Measurements from ENCODE around the gene COBL. TPM values are rescaled to one million over a fixed set of nuclear protein-coding genes. Genes with fewer than 3 reads are reported as not detected.
A peak's percentile ranks its signal among the peaks of the same experiment; 100 is the strongest.

The COBL gene
- total RNA-seq, 8 experiments from 2014 or later: 0.23 to 54.8 (median 4.3) TPM

GRCh38 chr7:51261117-51261835 is 55.3 kb downstream of the COBL start:
- WGBS, 10 experiments: 15 to 96% (median 80%) methylated on average over 1 to 8 of the region's 15 CpGs; no CpG with 5 or more reads in 2 of the 10 experiments
- no peak overlapping the region for H3K27ac ChIP-seq
- peak in 1 of 8 experiments; percentile 15 for ATAC-seq (replicated peaks in 6 of 8)
- H3K4me1 ChIP-seq (replicated peaks in 1 of 2): peaks cover 0 to 2% of the 10 kb centered on the region in 2 donors
- in situ Hi-C loops (cut with MboI; ENCODE audit: low pct_unique_long_range_greater_than_20kb in 2 of 9, low sequenced_read_pairs in 9 of 9, unreplicated experiment in 9 of 9): no loop called here
- H3K4me3 ChIP-seq: no peak overlapping the region

GRCh38 chr7:51260516-51260915 is 56.1 kb downstream of the COBL start:
- ATAC-seq (replicated peaks in 6 of 8): no peak
- H3K4me1 ChIP-seq (replicated peaks in 1 of 2): peaks cover 0 to 7% of the 10 kb centered on the region in 2 donors
- WGBS, 10 experiments: 26 to 100% (median 94%) methylated on average over 1 to 4 of the region's 4 CpGs; no CpG with 5 or more reads in 4 of the 10 experiments
- no peak overlapping the region for H3K27ac ChIP-seq
- in situ Hi-C loops (cut with MboI; ENCODE audit: low pct_unique_long_range_greater_than_20kb in 2 of 9, low sequenced_read_pairs in 9 of 9, unreplicated experiment in 9 of 9): no loop called here
- no peak overlapping the region for H3K4me3 ChIP-seq

- Histone ChIP-seq H3K4me3 (no peak overlapping the region), H3K27ac (no peak overlapping the region), H3K4me1 (replicated peaks in 1 of 2) (peaks cover 0 to 7% of the 10 kb centered on the region in 2 donors)
- WGBS, 10 experiments: 7 to 100% (median 78%) methylated on average over 2 to 4 of the region's 4 CpGs; no CpG with 5 or more reads in 1 of the 10 experiments
- in situ Hi-C loops (cut with MboI; ENCODE audit: low pct_unique_long_range_greater_than_20kb in 2 of 9, low sequenced_read_pairs in 9 of 9, unreplicated experiment in 9 of 9): no loop called here
- ATAC-seq (replicated peaks in 6 of 8): no peak
Measured at GRCh38 chr7:51259766-51260165, 56.8 kb downstream of the COBL start.

GRCh38 chr7:51256916-51257315 is 59.7 kb downstream of the COBL start:
- H3K4me1 ChIP-seq (replicated peaks in 1 of 2): peaks cover 0 to 7% of the 10 kb centered on the region in 2 donors
- 25 to 100% (median 97%) methylated on average over 1 to 4 of the region's 4 CpGs; no CpG with 5 or more reads in 2 of the 10 experiments for WGBS, 10 experiments
- no peak for ATAC-seq (replicated peaks in 6 of 8)
- no peak overlapping the region for H3K4me3 ChIP-seq
- no peak overlapping the region for H3K27ac ChIP-seq
- in situ Hi-C loops (cut with MboI; ENCODE audit: low pct_unique_long_range_greater_than_20kb in 2 of 9, low sequenced_read_pairs in 9 of 9, unreplicated experiment in 9 of 9): no loop called here

GRCh38 chr7:51256209-51256781 is 60.3 kb downstream of the COBL start:
- WGBS, 10 experiments: 0 to 100% (median 33%) methylated on average over 1 to 9 of the region's 10 CpGs; no CpG with 5 or more reads in 1 of the 10 experiments
- Histone ChIP-seq H3K27ac (no peak overlapping the region), H3K4me3 (no peak overlapping the region), H3K4me1 (replicated peaks in 1 of 2) (peaks cover 0 to 7% of the 10 kb centered on the region in 2 donors)
- peak in 3 of 8 experiments; percentile 18 to 37 (median 23) for ATAC-seq (replicated peaks in 6 of 8)
- in situ Hi-C loops (cut with MboI; ENCODE audit: low pct_unique_long_range_greater_than_20kb in 2 of 9, low sequenced_read_pairs in 9 of 9, unreplicated experiment in 9 of 9): no loop called here

GRCh38 chr7:51255536-51256208 is 60.9 kb downstream of the COBL start:
- peaks cover 0 to 7% of the 10 kb centered on the region in 2 donors for H3K4me1 ChIP-seq (replicated peaks in 1 of 2)
- 0 to 100% (median 60%) methylated on average over 1 to 7 of the region's 11 CpGs; no CpG with 5 or more reads in 1 of the 10 experiments for WGBS, 10 experiments
- no peak overlapping the region for H3K4me3 ChIP-seq
- no peak overlapping the region for H3K27ac ChIP-seq
- in situ Hi-C loops (cut with MboI; ENCODE audit: low pct_unique_long_range_greater_than_20kb in 2 of 9, low sequenced_read_pairs in 9 of 9, unreplicated experiment in 9 of 9): no loop called here
- peak in 4 of 8 experiments; percentile 14 to 51 (median 36) for ATAC-seq (replicated peaks in 6 of 8)

- H3K4me1 ChIP-seq (replicated peaks in 1 of 2): peaks cover 0 to 7% of the 10 kb centered on the region in 2 donors
- WGBS, 10 experiments: 17 to 100% (median 57%) methylated on average over 1 to 3 of the region's 3 CpGs; no CpG with 5 or more reads in 2 of the 10 experiments
- no peak overlapping the region for H3K4me3 ChIP-seq
- ATAC-seq (replicated peaks in 6 of 8): peak in 3 of 8 experiments; percentile 58 to 74 (median 60)
- H3K27ac ChIP-seq: no peak overlapping the region
- in situ Hi-C loops (cut with MboI; ENCODE audit: low pct_unique_long_range_greater_than_20kb in 2 of 9, low sequenced_read_pairs in 9 of 9, unreplicated experiment in 9 of 9): no loop called here
Measured at GRCh38 chr7:51255036-51255435, 61.6 kb downstream of the COBL start.

- Histone ChIP-seq H3K27ac (no peak overlapping the region), H3K4me1 (replicated peaks in 1 of 2) (peaks cover 0 to 7% of the 10 kb centered on the region in 2 donors), H3K4me3 (no peak overlapping the region)
- in situ Hi-C loops (cut with MboI; ENCODE audit: low pct_unique_long_range_greater_than_20kb in 2 of 9, low sequenced_read_pairs in 9 of 9, unreplicated experiment in 9 of 9): no loop called here
- no peak for ATAC-seq (replicated peaks in 6 of 8)
- 0 to 100% (median 50%) methylated on average over 1 to 3 of the region's 3 CpGs; no CpG with 5 or more reads in 3 of the 10 experiments for WGBS, 10 experiments
Measured at GRCh38 chr7:51253157-51253556, 63.5 kb downstream of the COBL start.

GRCh38 chr7:51251290-51251689 is 65.3 kb downstream of the COBL start:
- Histone ChIP-seq H3K27ac (no peak overlapping the region), H3K4me1 (replicated peaks in 1 of 2) (peaks cover 0 to 5% of the 10 kb centered on the region in 2 donors), H3K4me3 (no peak overlapping the region)
- in situ Hi-C loops (cut with MboI; ENCODE audit: low pct_unique_long_range_greater_than_20kb in 2 of 9, low sequenced_read_pairs in 9 of 9, unreplicated experiment in 9 of 9): no loop called here
- no peak for ATAC-seq (replicated peaks in 6 of 8)
- 0 to 94% (median 61%) methylated on average over 1 to 4 of the region's 4 CpGs; no CpG with 5 or more reads in 2 of the 10 experiments for WGBS, 10 experiments

GRCh38 chr7:51250512-51250911 is 66.1 kb downstream of the COBL start:
- Histone ChIP-seq H3K4me1 (replicated peaks in 1 of 2) (no peaks in the 10 kb centered on the region), H3K4me3 (no peak overlapping the region), H3K27ac (no peak overlapping the region)
- in situ Hi-C loops (cut with MboI; ENCODE audit: low pct_unique_long_range_greater_than_20kb in 2 of 9, low sequenced_read_pairs in 9 of 9, unreplicated experiment in 9 of 9): no loop called here
- WGBS, 10 experiments: 38 to 100% (median 72%) methylated on average over 1 to 2 of the region's 2 CpGs
- no peak for ATAC-seq (replicated peaks in 6 of 8)

- Histone ChIP-seq H3K4me3 (no peak overlapping the region), H3K27ac (no peak overlapping the region), H3K4me1 (replicated peaks in 1 of 2) (no peaks in the 10 kb centered on the region)
- in situ Hi-C loops (cut with MboI; ENCODE audit: low pct_unique_long_range_greater_than_20kb in 2 of 9, low sequenced_read_pairs in 9 of 9, unreplicated experiment in 9 of 9): loop anchor here in 1 of 9 experiments (25.0 kb wide), 1 partner anchor 112 kb away; no protein-coding TSS in a partner anchor
- no peak for ATAC-seq (replicated peaks in 6 of 8)
- WGBS, 10 experiments: 20 to 100% (median 96%) methylated on average over 1 to 3 of the region's 3 CpGs; no CpG with 5 or more reads in 3 of the 10 experiments
Measured at GRCh38 chr7:51249991-51250390, 66.6 kb downstream of the COBL start.

GRCh38 chr7:51249187-51249945 is 67.2 kb downstream of the COBL start:
- 29 to 94% (median 83%) methylated on average over 2 to 5 of the region's 5 CpGs; no CpG with 5 or more reads in 1 of the 10 experiments for WGBS, 10 experiments
- H3K27ac ChIP-seq: no peak overlapping the region
- H3K4me1 ChIP-seq (replicated peaks in 1 of 2): no peaks in the 10 kb centered on the region

More at GRCh38 chr7:51249187-51249945, 67.2 kb downstream of the COBL start:
- no peak overlapping the region for H3K4me3 ChIP-seq
- ATAC-seq (replicated peaks in 6 of 8): peak in 1 of 8 experiments; percentile 11
- in situ Hi-C loops (cut with MboI; ENCODE audit: low pct_unique_long_range_greater_than_20kb in 2 of 9, low sequenced_read_pairs in 9 of 9, unreplicated experiment in 9 of 9): loop anchor here in 1 of 9 experiments (25.0 kb wide), 1 partner anchor 113 kb away; no protein-coding TSS in a partner anchor

Measured in motor neuron (in vitro differentiated cells).